A549 treated with CORT108297 at 1 μM for 4 hours (cell line): ENCODE results near the gene TCEANC2. TPM values are rescaled to one million over a fixed set of nuclear protein-coding genes. Genes with fewer than 3 reads are reported as not detected.

Experiments
- total RNA-seq: library from RNA; stranded (reverse); fragments of 200-300 nt; extraction: Qiagen RNA extraction; gene quantifications from 5 replicates; pipeline ENCODE4 v1.2.3, GENCODE V29; 2022

The TCEANC2 gene
- 2.1 to 2.7 TPM (median 2.1 TPM) in 5 replicates for total RNA-seq

GRCh38 chr1:54052934-54053744 is at the start of gene TCEANC2, which contains the start of gene TMEM59:
Gene TCEANC2 (plus strand): TSS chr1:54053608. CDS start chr1:54054423, 815 bp downstream.
Gene TMEM59 (minus strand): TSS chr1:54053204. CDS start chr1:54053188, 16 bp downstream.

DNA sequence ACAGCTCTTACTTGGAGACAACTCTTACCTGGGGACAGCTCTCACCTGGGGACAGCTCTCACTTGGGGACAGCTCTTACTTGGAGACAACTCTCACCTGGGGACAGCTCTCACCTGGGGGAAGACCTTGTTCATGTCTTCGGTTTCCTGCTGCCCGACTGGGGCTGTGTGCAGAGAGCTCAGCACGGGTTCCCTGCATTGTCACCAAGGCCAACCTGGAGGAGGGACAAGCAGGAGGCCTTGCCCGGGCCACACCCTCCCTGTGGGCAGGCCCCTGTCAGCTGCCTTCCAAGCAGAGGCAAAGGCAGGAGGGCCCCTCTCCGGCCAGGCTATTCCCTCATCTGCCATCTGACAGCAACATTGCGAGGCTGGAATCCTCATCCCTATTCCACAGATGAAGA is 35.4 kb upstream of the TCEANC2 start, which contains the start of gene LDLRAD1:
TSS of gene LDLRAD1 (minus strand) at position 208 of the 400 bp plus-strand sequence. CDS start at position 134, 74 bp downstream.

DNA sequence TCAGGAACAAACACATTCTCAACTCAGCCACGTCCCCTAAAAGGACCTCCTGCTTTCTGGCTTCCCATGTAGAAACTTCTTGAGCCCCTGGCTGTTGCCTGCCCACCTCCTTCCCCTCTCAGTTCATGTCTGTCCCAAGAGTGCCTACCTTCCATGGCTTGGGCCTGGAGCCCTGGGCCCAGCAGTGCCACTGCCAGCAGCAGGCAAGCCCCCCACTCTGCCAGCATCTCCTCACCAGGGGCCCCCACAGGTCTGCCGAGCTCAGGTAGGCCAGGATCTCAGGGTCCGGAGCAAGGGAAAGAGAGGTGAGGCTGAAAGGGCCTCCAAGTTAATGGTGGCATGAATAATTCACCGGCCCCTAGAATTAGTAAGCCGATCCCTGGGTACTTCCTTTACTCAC is 99.3 kb downstream of the TCEANC2 start, which contains the start of gene CDCP2:
TSS of gene CDCP2 (minus strand) at position 305 of the 400 bp plus-strand sequence. CDS start at position 227, 78 bp downstream.

Other genes starting within 250 kb of the TCEANC2 start
- gene NDC1, start 215.3 kb upstream of the TCEANC2 start, total RNA-seq = 22.4 to 26.4 TPM (median 24.6 TPM) in 5 replicates
- gene YIPF1, start 163.8 kb upstream of the TCEANC2 start, total RNA-seq = 12.4 to 14.0 TPM (median 12.8 TPM) in 5 replicates
- 0.09 TPM in 1 of 5 replicates, not detected in the others for gene DIO1, start 159.4 kb upstream of the TCEANC2 start, total RNA-seq
- 26.3 to 40.4 TPM (median 26.8 TPM) in 5 replicates for gene IFT25, start 107.9 kb upstream of the TCEANC2 start, total RNA-seq
- 25.4 to 27.9 TPM (median 27.3 TPM) in 5 replicates for gene LRRC42, start 107.3 kb upstream of the TCEANC2 start, total RNA-seq
- not detected in 5 replicates for gene LDLRAD1, start 35.4 kb upstream of the TCEANC2 start, total RNA-seq
- gene TMEM59, start 404 bp upstream of the TCEANC2 start, total RNA-seq = 113 to 131 TPM (median 121 TPM) in 5 replicates
- not detected in 5 replicates for gene CDCP2, start 99.4 kb downstream of the TCEANC2 start, total RNA-seq
- gene CYB5RL, start 146.4 kb downstream of the TCEANC2 start, total RNA-seq = 2.1 to 3.8 TPM (median 3.3 TPM) in 5 replicates
- 77.4 to 97.8 TPM (median 96.0 TPM) in 5 replicates for gene MRPL37, start 146.6 kb downstream of the TCEANC2 start, total RNA-seq